Mucosa of descending colon (tissue), 3 donors: ENCODE data around the gene MTHFD1L. TPM values are rescaled to one million over a fixed set of nuclear protein-coding genes. Genes with fewer than 3 reads are reported as not detected.

Experiments
- ATAC-seq: fragments of 200-7000 bp; cut with Tn5 transposase; one replicate; pipeline ENCODE4 v1.9.1; 2020; ENCODE audit warnings: mild to moderate bottlenecking, moderate library complexity
- DNase-seq, 3 donors: peaks; one replicate each; pipeline ENCODE4 v3.0.0-alpha.2; 2020
- H3K36me3 ChIP-seq: fragments of 200-600 bp; one replicate; pipeline ENCODE4 v1.8.0; 2021; ENCODE audit warnings: low read depth, mild to moderate bottlenecking
- H3K4me1 ChIP-seq: fragments of 200-600 bp; one replicate; pipeline ENCODE4 v1.8.0; 2021; ENCODE audit warnings: low read depth, mild to moderate bottlenecking
- H3K4me3 ChIP-seq: fragments of 200-600 bp; one replicate; pipeline ENCODE4 v1.8.0; 2021; ENCODE audit warnings: mild to moderate bottlenecking
- H3K9me3 ChIP-seq: fragments of 200-600 bp; one replicate; pipeline ENCODE4 v1.8.0; 2021; ENCODE audit warnings: mild to moderate bottlenecking
- intact Hi-C, 2 donors: fragments of 100-400 bp; cut with DNase I in 1 of 2; cut with micrococcal nuclease in 1 of 2; formaldehyde crosslinking; loops; one replicate each; pipeline versions ENCODE4 v1.11.0 to v1.11.1; 2022; cut with DNase I, micrococcal nuclease
- total RNA-seq, 3 donors: library from RNA; stranded (reverse); fragmentation: NEBNext Ultra II Directional in 2 of 3; extraction: Animal tissue kit (Norgen Biotek cat#: 25700) in 2 of 3; gene quantifications; one replicate each; pipeline versions ENCODE4 v1.2.1 to v1.2.4, GENCODE V29; 2021 to 2023
- TF ChIP-seq, protein P1 (sequence below): fragments of 200-600 bp; IDR thresholded peaks from one replicate; pipeline ENCODE4 v1.8.0; 2022; ENCODE audit warnings: antibody characterized with exemption, mild to moderate bottlenecking
- donor health status: DM: no; HTN: no; CAD: no; lungs with moderate emphysema.
- donor health status: DM: no; HTN: no; CAD: no.
- donor health status: DM: no; HTN: yes; CAD: no.

MTHFD1L gene
- total RNA-seq, 3 donors from 2014 or later = 7.1 to 11.1 (median 8.9) TPM

DNA sequence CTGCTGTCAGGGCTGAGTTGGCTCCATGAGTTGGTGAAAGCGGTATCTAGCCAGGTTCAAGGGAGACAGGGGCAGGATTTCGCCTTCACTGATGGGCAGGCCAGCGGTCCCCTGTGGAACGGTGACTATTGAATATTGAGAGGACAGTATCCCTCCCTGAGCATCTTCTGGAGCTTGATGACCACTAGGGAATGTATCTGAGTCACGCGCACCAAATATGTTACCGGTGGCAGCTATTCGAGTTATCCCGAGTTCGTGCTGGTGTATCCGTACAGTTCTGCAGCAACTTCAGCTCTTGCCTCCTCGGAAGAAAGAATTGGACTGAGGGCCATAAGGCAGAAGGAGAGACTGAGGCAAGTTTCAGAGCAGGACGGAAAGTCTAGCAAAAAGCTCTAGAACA is 24.8 kb downstream of the MTHFD1L start:
- TF ChIP-seq, protein P1, sequence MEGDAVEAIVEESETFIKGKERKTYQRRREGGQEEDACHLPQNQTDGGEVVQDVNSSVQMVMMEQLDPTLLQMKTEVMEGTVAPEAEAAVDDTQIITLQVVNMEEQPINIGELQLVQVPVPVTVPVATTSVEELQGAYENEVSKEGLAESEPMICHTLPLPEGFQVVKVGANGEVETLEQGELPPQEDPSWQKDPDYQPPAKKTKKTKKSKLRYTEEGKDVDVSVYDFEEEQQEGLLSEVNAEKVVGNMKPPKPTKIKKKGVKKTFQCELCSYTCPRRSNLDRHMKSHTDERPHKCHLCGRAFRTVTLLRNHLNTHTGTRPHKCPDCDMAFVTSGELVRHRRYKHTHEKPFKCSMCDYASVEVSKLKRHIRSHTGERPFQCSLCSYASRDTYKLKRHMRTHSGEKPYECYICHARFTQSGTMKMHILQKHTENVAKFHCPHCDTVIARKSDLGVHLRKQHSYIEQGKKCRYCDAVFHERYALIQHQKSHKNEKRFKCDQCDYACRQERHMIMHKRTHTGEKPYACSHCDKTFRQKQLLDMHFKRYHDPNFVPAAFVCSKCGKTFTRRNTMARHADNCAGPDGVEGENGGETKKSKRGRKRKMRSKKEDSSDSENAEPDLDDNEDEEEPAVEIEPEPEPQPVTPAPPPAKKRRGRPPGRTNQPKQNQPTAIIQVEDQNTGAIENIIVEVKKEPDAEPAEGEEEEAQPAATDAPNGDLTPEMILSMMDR = no peak
- H3K36me3 ChIP-seq = no peaks in the 10 kb centered on the region
- ATAC-seq = no peak

DNA sequence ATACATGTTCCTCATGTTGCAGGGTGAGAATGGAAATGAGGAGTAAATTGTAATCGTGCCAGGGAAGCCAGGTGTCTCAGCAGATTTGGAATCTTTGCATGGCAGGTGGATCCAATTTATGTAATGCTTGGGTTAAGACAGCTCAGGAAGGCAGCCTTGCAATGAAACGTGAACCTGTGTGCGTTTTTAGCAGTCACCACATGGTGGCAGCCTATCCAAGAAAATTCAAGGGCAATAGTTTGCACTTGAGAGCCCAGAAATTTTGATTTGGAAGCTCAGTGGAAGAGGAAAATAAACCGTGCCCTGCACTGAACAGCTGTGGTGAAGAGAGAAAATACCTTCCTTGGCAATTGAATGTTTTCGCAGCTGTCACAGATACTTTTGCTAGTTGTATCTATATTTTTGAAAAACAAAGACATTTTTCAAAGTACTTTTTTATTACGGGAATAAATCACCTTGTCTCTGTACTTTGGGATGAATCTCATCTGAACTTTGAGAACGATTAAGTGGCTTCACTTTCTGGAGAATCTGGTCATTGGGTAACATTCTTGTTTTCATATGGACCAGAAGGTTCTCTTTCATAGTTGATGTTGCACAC is 26.5 kb downstream of the MTHFD1L start:
- H3K9me3 ChIP-seq = no peaks in the 10 kb centered on the region
- ATAC-seq (peak; percentile 82), DNase-seq (peak in 2 of 3 donors; percentile 72 to 82)
- H3K36me3 ChIP-seq = no peaks in the 10 kb centered on the region
- H3K4me1 ChIP-seq = no peaks in the 10 kb centered on the region
- TF ChIP-seq, protein P1 = peak; percentile 75
- H3K4me3 ChIP-seq = no peak overlapping the region
- intact Hi-C loops = loop anchor here (5.0 to 10.0 kb wide), 2 partner anchors 435 to 443 kb away; no protein-coding TSS in a partner anchor

More for the DNA sequence above, 24.8 kb downstream of the MTHFD1L start:
- Histone ChIP-seq H3K4me1 (no peaks in the 10 kb centered on the region), H3K9me3 (no peaks in the 10 kb centered on the region), H3K4me3 (no peak overlapping the region)
- intact Hi-C loops = loop anchor here (5.0 to 10.0 kb wide), 2 partner anchors 437 to 444 kb away; no protein-coding TSS in a partner anchor
- no peak for DNase-seq

DNA sequence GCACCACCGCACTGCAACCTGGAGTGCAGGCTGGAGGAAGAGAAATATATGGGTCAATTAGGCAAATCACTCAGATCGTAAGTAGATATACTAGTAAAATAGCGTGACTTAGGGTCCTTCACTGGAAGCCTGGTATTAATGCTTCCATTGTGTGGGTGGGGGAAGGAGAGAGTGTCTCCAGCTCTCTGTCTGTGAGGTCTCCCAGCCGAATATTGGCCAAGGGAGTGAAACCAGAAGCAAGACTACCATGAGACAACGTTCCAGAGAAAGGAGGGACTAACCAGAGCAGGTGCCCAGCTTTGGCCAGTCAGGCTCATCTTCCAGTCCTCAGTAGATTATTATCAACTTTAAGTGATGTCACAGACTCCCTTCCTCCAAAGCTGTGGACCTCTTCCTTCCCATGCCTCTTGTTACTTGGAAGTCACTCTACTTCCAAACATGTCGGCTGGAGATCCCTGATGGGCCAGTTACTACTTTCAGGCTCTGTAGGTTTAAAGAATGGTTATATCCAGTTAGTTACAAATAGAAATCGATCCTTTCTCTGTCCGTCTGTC is 28.8 kb downstream of the MTHFD1L start:
- DNase-seq (no peak), ATAC-seq (no peak)
- Histone ChIP-seq H3K9me3 (no peaks in the 10 kb centered on the region), H3K36me3 (no peaks in the 10 kb centered on the region), H3K4me3 (no peak overlapping the region), H3K4me1 (no peaks in the 10 kb centered on the region)
- TF ChIP-seq, protein P1 = no peak
- intact Hi-C loops = loop anchor here (5.0 to 10.0 kb wide), 2 partner anchors 433 to 441 kb away; no protein-coding TSS in a partner anchor

DNA sequence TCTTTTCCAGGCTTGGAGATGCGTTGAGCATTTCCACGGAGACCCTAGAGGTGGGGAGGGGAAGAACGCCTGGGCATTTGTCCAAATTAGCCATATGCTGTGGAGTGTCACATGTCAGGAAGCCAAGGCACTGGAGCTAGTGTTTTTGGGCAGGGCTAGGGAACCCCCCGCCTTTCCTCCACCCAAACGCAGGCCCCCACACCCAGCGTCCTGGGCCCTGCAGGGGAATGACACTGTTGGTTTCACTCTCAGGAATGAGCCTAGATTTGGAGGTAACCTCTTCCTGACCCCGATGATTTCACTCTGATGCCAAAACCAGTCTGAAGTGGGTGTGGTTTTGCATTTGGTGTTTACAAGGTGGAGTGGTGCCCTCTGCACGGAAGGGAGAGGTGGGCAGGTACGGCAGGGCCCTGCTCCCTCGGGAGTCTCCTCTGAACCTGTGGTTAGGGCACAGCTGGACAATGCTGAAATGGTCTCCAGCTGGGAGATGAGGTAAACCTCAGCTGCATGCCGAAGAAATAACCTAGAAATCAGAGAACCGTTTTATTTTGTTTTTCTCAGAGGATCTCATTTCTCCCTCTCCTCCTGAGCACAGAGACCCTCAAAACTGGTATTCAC is 29.5 kb downstream of the MTHFD1L start:
- DNase-seq = no peak
- no peak overlapping the region for H3K4me3 ChIP-seq
- TF ChIP-seq, protein P1 = no peak

DNA sequence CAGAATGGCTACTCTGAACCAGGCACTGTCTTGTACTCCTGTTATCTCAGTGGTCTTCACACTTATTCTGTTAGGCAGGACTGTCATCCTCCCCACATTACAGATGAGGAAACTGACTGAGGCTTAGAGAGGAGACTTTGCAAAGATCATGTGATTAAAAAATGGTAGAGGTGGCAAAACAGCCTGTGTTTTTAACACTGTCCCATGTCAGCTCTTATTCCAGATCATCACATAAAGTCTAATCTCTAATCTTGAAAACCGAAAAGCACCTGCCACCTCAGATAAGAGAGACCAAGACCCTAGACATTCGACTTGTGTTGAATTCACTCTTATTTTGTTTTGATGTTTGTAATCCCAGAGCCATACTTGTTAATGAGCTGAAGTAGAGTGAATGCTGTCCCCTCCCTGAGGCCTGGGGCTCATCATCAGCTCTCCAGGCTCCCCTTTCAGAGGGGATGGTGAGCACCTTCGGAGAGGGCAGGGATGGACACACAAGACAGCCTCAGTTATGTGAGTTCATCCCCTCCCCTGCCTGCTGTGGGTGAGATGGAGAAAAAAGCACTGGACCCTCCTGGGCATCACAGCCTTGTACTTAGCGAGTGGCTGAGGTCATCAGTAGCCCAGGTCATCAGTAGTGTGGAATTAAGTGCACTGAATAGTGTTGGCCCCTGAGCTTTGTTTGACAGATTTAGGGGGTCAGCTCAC is 30.6 kb downstream of the MTHFD1L start:
- Histone ChIP-seq H3K36me3 (no peaks in the 10 kb centered on the region), H3K4me3 (no peak overlapping the region), H3K9me3 (no peaks in the 10 kb centered on the region), H3K4me1 (no peaks in the 10 kb centered on the region)
- TF ChIP-seq, protein P1 = no peak
- ATAC-seq = no peak
- intact Hi-C loops = loop anchor here in 1 of 2 donors (10.0 kb wide), 1 partner anchor 439 kb away; no protein-coding TSS in a partner anchor
- no peak for DNase-seq

More for the DNA sequence above, 29.5 kb downstream of the MTHFD1L start:
- ATAC-seq = peak; percentile 38
- no peaks in the 10 kb centered on the region for H3K36me3 ChIP-seq
- H3K4me1 ChIP-seq = no peaks in the 10 kb centered on the region
- no peaks in the 10 kb centered on the region for H3K9me3 ChIP-seq
- intact Hi-C loops = loop anchor here (5.0 to 10.0 kb wide), 2 partner anchors 432 to 440 kb away; no protein-coding TSS in a partner anchor
